Common myeloid progenitor, CD34-positive (primary cell): ENCODE results near the gene SHC4.

ENCODE experiments used
- CTCF ChIA-PET: fragments of 350-600 bp; sonication (Branson Sonifier 250); formaldehyde crosslinking; loops from one replicate; lab custom pipeline; 2021; ENCODE audit warnings: antibody characterized with exemption; lab: Charles Lee
- POLR2A ChIA-PET: fragments of 350-600 bp; sonication (Branson Sonifier 250); formaldehyde crosslinking; loops from one replicate; lab custom pipeline; 2021; ENCODE audit warnings: antibody characterized with exemption; lab: Charles Lee
- DNase-seq, 3 donors: peaks; one replicate each; pipeline versions ENCODE4 v3.0.0 to v3.0.0-alpha.2; 2013
- H3K27ac ChIP-seq, 2 experiments: 1 replicate in 1 of 2; 2 replicates in 1 of 2; pipeline ENCODE4 v1.7.0; 2013; ENCODE audit warnings: inconsistent platforms in 2 of 2, low read length in 2 of 2, mild to moderate bottlenecking in 2 of 2, low read depth in 1 of 2, moderate library complexity in 1 of 2; ENCODE audit not compliant: severe bottlenecking in 2 of 2, insufficient read depth in 1 of 2, poor library complexity in 1 of 2
- H3K27me3 ChIP-seq, 5 experiments: replicated peaks in 2 of 5; 1 replicate in 3 of 5; 2 replicates in 2 of 5; pipeline versions ENCODE4 v1.6.1 to v1.7.0; 2013; ENCODE audit warnings: low read length in 4 of 5, mild to moderate bottlenecking in 2 of 5, moderate library complexity in 2 of 5, inconsistent platforms in 1 of 5; ENCODE audit not compliant: insufficient read depth in 5 of 5, control insufficient read depth in 4 of 5
- H3K36me3 ChIP-seq, 4 experiments: 1 replicate in 2 of 4; 2 replicates in 2 of 4; pipeline versions ENCODE4 v1.6.1 to v1.7.0; 2013; ENCODE audit warnings: low read length in 3 of 4, control low read depth in 1 of 4, mild to moderate bottlenecking in 1 of 4; ENCODE audit not compliant: control insufficient read depth in 4 of 4, insufficient read depth in 4 of 4
- H3K4me1 ChIP-seq, 4 experiments: 1 replicate in 3 of 4; 2 replicates in 1 of 4; pipeline versions ENCODE4 v1.6.1 to v1.7.1; 2013; ENCODE audit warnings: low read length in 3 of 4, mild to moderate bottlenecking in 3 of 4, control low read depth in 1 of 4, inconsistent platforms in 1 of 4, moderate library complexity in 1 of 4; ENCODE audit not compliant: control insufficient read depth in 4 of 4, insufficient read depth in 4 of 4; ENCODE audit errors: control extremely low read depth in 1 of 4
- H3K4me3 ChIP-seq, 7 experiments: 1 replicate in 4 of 7; 2 replicates in 3 of 7; pipeline versions ENCODE4 v1.5.1 to v1.7.0; 2013; ENCODE audit warnings: mild to moderate bottlenecking in 7 of 7, low read length in 6 of 7, moderate library complexity in 6 of 7, inconsistent platforms in 2 of 7, low read depth in 2 of 7, control low read depth in 1 of 7; ENCODE audit not compliant: insufficient read depth in 4 of 7, control insufficient read depth in 1 of 7; ENCODE audit errors: extremely low read depth in 1 of 7
- H3K9me3 ChIP-seq, 5 experiments: 1 replicate in 4 of 5; 2 replicates in 1 of 5; pipeline versions ENCODE4 v1.6.1 to v1.7.1; 2013; ENCODE audit warnings: low read length in 4 of 5, mild to moderate bottlenecking in 2 of 5, inconsistent platforms in 1 of 5, low read depth in 1 of 5, moderate library complexity in 1 of 5; ENCODE audit not compliant: control insufficient read depth in 4 of 5, insufficient read depth in 2 of 5; ENCODE audit errors: control extremely low read depth in 1 of 5
- WGBS: methylation state at CpG from one replicate; pipeline ENCODE4 v1.1.5; 2013; ENCODE audit not compliant: insufficient coverage; 5-methylcytosine and 5-hydroxymethylcytosine counted together

SHC4 gene

GRCh38 chr15:48777645-48778330 lies 185.9 kb downstream of the SHC4 start:
- peaks cover 22 to 61% (median 36%) of the 10 kb centered on the region in 4 experiments for H3K36me3 ChIP-seq
- POLR2A ChIA-PET: no interaction called here
- H3K4me3 ChIP-seq: no peak overlapping the region
- WGBS: 100% methylated on average over 1 of the region's 1 CpG
- CTCF ChIA-PET: no interaction called here
- DNase-seq: no peak
- no peaks in the 10 kb centered on the region for H3K27me3 ChIP-seq
- no peaks in the 10 kb centered on the region for H3K4me1 ChIP-seq
- no peak overlapping the region for H3K27ac ChIP-seq
- peaks cover 0 to 15% (median 3%) of the 10 kb centered on the region in 5 experiments for H3K9me3 ChIP-seq

GRCh38 chr15:48775546-48775945 lies 188.2 kb downstream of the SHC4 start:
- POLR2A ChIA-PET: no interaction called here
- Histone ChIP-seq H3K4me1 (no peaks in the 10 kb centered on the region), H3K4me3 (no peak overlapping the region), H3K27ac (no peak overlapping the region), H3K9me3 (peaks cover 0 to 15% (median 3%) of the 10 kb centered on the region in 5 experiments), H3K27me3 (no peaks in the 10 kb centered on the region), H3K36me3 (peaks cover 16 to 59% (median 28%) of the 10 kb centered on the region in 4 experiments)
- WGBS: no CpG with 5 or more reads among the region's 2 CpGs
- DNase-seq: no peak
- CTCF ChIA-PET: interaction anchor here (0.7 kb wide), 1 partner anchor 17 kb away, joined by 3 read pairs; no protein-coding TSS in a partner anchor

GRCh38 chr15:48774484-48774883 lies 189.2 kb downstream of the SHC4 start:
- Histone ChIP-seq H3K27ac (no peak overlapping the region), H3K4me3 (no peak overlapping the region), H3K27me3 (no peaks in the 10 kb centered on the region), H3K9me3 (peaks cover 0 to 15% (median 3%) of the 10 kb centered on the region in 5 experiments), H3K4me1 (no peaks in the 10 kb centered on the region), H3K36me3 (peaks cover 14 to 56% (median 29%) of the 10 kb centered on the region in 4 experiments)
- ChIA-PET CTCF (no interaction called here), POLR2A (no interaction called here)
- no peak for DNase-seq
- no CpG with 5 or more reads among the region's 1 CpG for WGBS
